Astrocyte of the spinal cord (primary cell): ENCODE measurements around the gene MYZAP.

ENCODE experiments used
- DNase-seq: peaks from one replicate; pipeline ENCODE4 v3.0.0; 2011; ENCODE audit warnings: low read depth, low spot score
- H3K4me3 ChIP-seq: 2 replicates; pipeline ENCODE4 v1.5.1; 2011; ENCODE audit warnings: low read depth, mild to moderate bottlenecking, low read length, moderate library complexity
- CTCF ChIP-seq: IDR thresholded peaks from 2 replicates; pipeline ENCODE4 v1.5.1; 2012; ENCODE audit warnings: low read depth, mild to moderate bottlenecking, low read length, inconsistent platforms
- in situ Hi-C: cut with HindIII; loops from 2 replicates; pipeline ENCODE4 v1.10.0; 2017; ENCODE audit warnings: low sequenced_read_pairs

MYZAP gene

GRCh38 chr15:57559875-57560274 lies 31.8 kb upstream of the MYZAP start:
- peak; percentile 22 for DNase-seq
- TF ChIP-seq CTCF = peak; percentile 91
- in situ Hi-C loops = no loop called here
- no peak overlapping the region for H3K4me3 ChIP-seq

DNA sequence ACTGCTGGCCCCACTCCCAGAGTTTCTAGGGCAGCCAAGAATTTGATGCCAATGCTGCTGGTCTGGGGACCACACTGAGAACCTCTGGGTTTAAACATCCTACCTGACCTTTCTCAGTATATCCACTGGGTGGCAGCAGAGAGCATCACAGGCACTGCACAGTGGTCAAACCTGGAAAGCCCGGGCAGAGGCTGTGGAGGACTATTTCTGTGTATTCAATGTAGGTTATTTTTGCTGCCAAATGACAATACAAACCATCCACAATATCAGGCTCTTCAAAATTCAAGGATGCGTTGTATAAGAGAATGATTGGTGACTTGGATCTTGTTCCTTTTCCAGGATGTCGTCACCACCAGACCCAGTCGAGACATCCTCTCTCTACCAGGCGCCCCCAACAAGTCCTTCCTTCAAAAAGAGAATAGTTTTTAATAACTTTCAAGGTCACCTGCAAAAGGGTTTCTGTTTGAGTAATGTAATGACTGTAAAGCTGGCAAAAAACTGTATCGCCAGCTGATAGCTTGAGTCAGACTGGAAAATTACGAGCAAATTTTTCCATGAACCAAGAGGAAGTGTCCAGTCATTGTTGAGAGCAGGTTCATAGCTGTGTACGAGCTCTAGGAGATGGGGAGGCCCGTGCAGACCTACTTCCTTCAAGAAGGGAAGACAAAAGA lies 30.5 kb upstream of the MYZAP start:
- in situ Hi-C loops = no loop called here
- TF ChIP-seq CTCF = peak; percentile 93
- peak; percentile 70 for DNase-seq
- no peak overlapping the region for H3K4me3 ChIP-seq

GRCh38 chr15:57562196-57562769 lies 29.4 kb upstream of the MYZAP start:
- DNase-seq = no peak
- H3K4me3 ChIP-seq = no peak overlapping the region
- in situ Hi-C loops = no loop called here
- no peak for TF ChIP-seq CTCF

GRCh38 chr15:57563416-57563815 lies 28.3 kb upstream of the MYZAP start:
- no peak overlapping the region for H3K4me3 ChIP-seq
- no peak for TF ChIP-seq CTCF
- no peak for DNase-seq
- in situ Hi-C loops = no loop called here

GRCh38 chr15:57565311-57565710 lies 26.4 kb upstream of the MYZAP start:
- DNase-seq = no peak
- in situ Hi-C loops = no loop called here
- no peak overlapping the region for H3K4me3 ChIP-seq
- no peak for TF ChIP-seq CTCF

- DNase-seq = no peak
- in situ Hi-C loops = no loop called here
- TF ChIP-seq CTCF = no peak
- no peak overlapping the region for H3K4me3 ChIP-seq
Observed at GRCh38 chr15:57566834-57567233, 24.9 kb upstream of the MYZAP start.

DNA sequence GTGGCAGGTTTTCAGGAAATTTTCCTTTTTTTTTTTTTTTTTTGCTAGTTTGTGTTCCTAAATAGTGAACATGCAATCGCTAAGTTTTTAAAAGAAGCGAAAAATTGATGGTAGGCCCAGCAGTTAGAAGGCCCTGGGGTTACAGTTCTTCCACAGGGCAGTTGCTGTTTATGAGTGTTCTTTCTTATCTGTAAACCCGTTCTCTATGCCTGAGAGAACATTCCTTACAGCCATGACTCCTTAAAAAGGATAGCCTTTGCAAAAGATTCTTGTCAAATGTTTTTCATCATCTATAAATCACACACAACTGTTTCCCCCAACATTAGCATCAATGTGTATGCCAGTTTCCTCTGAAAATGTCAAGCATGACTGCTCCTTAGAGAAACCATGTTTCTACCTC lies 23.8 kb upstream of the MYZAP start:
- no peak for DNase-seq
- H3K4me3 ChIP-seq = no peak overlapping the region
- in situ Hi-C loops = no loop called here
- TF ChIP-seq CTCF = no peak
